Measurements from ENCODE around the gene GPR39.

DNA sequence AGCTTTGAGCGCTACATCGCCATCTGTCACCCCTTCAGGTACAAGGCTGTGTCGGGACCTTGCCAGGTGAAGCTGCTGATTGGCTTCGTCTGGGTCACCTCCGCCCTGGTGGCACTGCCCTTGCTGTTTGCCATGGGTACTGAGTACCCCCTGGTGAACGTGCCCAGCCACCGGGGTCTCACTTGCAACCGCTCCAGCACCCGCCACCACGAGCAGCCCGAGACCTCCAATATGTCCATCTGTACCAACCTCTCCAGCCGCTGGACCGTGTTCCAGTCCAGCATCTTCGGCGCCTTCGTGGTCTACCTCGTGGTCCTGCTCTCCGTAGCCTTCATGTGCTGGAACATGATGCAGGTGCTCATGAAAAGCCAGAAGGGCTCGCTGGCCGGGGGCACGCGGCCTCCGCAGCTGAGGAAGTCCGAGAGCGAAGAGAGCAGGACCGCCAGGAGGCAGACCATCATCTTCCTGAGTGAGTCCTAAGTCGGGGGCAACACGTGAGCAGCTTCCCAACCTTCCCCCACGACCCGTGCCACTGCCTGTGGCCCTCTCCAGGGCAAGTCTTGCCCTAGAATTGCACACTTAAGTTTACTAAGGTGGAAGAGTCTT lies 928 bp downstream of the GPR39 start:
- TF ChIP-seq POLR2A (IDR thresholded peaks at IDR 0.05) (no peak), EP300 (IDR thresholded peaks at IDR 0.05) (no peak)
- TF ChIP-seq, protein P1, sequence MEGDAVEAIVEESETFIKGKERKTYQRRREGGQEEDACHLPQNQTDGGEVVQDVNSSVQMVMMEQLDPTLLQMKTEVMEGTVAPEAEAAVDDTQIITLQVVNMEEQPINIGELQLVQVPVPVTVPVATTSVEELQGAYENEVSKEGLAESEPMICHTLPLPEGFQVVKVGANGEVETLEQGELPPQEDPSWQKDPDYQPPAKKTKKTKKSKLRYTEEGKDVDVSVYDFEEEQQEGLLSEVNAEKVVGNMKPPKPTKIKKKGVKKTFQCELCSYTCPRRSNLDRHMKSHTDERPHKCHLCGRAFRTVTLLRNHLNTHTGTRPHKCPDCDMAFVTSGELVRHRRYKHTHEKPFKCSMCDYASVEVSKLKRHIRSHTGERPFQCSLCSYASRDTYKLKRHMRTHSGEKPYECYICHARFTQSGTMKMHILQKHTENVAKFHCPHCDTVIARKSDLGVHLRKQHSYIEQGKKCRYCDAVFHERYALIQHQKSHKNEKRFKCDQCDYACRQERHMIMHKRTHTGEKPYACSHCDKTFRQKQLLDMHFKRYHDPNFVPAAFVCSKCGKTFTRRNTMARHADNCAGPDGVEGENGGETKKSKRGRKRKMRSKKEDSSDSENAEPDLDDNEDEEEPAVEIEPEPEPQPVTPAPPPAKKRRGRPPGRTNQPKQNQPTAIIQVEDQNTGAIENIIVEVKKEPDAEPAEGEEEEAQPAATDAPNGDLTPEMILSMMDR (IDR thresholded peaks at IDR 0.05) = no peak

Measured in tibial nerve (tissue), 4 donors.